GM21390 (cell line): Measurements from ENCODE around the gene ZRANB1.
"Not testable (repeated sequence)": the region's sequence is repeated elsewhere in the genome, so short reads cannot be mapped to it uniquely, and the experiment has no call there.

ENCODE experiments used
- ATAC-seq: cut with Tn5 transposase; IDR thresholded peaks from one replicate; pipeline ENCODE4 v1.9.1; 2021; ENCODE audit not compliant: unreplicated experiment

ZRANB1 gene

GRCh38 chr10:124962421-124962820 lies 20.5 kb downstream of the ZRANB1 start:
- no peak for ATAC-seq

GRCh38 chr10:124963866-124964720 lies 22.2 kb downstream of the ZRANB1 start:
- no peak for ATAC-seq

- no peak for ATAC-seq
Observed at GRCh38 chr10:124966008-124966407, 24.1 kb downstream of the ZRANB1 start.

GRCh38 chr10:124967255-124967654 lies 25.3 kb downstream of the ZRANB1 start:
- ATAC-seq, result no peak

GRCh38 chr10:124971276-124971675 lies 29.4 kb downstream of the ZRANB1 start:
- peak; percentile 65 for ATAC-seq

GRCh38 chr10:124972637-124973036 lies 30.7 kb downstream of the ZRANB1 start:
- ATAC-seq, result no peak

GRCh38 chr10:124974131-124974530 lies 32.2 kb downstream of the ZRANB1 start:
- ATAC-seq, result no peak

- ATAC-seq, result peak; percentile 62
Observed at GRCh38 chr10:124975977-124976514, 34.1 kb downstream of the ZRANB1 start.

GRCh38 chr10:124977161-124977560 lies 35.2 kb downstream of the ZRANB1 start:
- no peak for ATAC-seq

- no peak for ATAC-seq
Observed at GRCh38 chr10:124977648-124978375, 35.9 kb downstream of the ZRANB1 start.

GRCh38 chr10:124978376-124978725 lies 36.4 kb downstream of the ZRANB1 start:
- ATAC-seq, result no peak

GRCh38 chr10:124983321-124983720 lies 41.4 kb downstream of the ZRANB1 start:
- no peak for ATAC-seq

- ATAC-seq, result no peak
Observed at GRCh38 chr10:124984376-124984775, 42.5 kb downstream of the ZRANB1 start.

GRCh38 chr10:124985162-124985561 lies 43.2 kb downstream of the ZRANB1 start:
- ATAC-seq, result no peak

- ATAC-seq, result no peak
Observed at GRCh38 chr10:124987788-124988187, 45.9 kb downstream of the ZRANB1 start.

- ATAC-seq, result not testable (repeated sequence)
Observed at GRCh38 chr10:124988753-124989152, 46.8 kb downstream of the ZRANB1 start.

- ATAC-seq, result no peak
Observed at GRCh38 chr10:124989526-124989925, 47.6 kb downstream of the ZRANB1 start.

GRCh38 chr10:124990671-124991625 lies 49.0 kb downstream of the ZRANB1 start:
- no peak for ATAC-seq

- no peak for ATAC-seq
Observed at GRCh38 chr10:124991835-124992234, 49.9 kb downstream of the ZRANB1 start.

- no peak for ATAC-seq
Observed at GRCh38 chr10:124992462-124993344, 50.8 kb downstream of the ZRANB1 start.
